CD4-positive, alpha-beta T cell treated with Interleukin-17A for 1 hour (primary cell): Measurements from ENCODE around the gene NEURL2.

Experiments
- DNase-seq: peaks from one replicate; pipeline ENCODE4 v3.0.0-alpha.2; 2020

The NEURL2 gene

DNA sequence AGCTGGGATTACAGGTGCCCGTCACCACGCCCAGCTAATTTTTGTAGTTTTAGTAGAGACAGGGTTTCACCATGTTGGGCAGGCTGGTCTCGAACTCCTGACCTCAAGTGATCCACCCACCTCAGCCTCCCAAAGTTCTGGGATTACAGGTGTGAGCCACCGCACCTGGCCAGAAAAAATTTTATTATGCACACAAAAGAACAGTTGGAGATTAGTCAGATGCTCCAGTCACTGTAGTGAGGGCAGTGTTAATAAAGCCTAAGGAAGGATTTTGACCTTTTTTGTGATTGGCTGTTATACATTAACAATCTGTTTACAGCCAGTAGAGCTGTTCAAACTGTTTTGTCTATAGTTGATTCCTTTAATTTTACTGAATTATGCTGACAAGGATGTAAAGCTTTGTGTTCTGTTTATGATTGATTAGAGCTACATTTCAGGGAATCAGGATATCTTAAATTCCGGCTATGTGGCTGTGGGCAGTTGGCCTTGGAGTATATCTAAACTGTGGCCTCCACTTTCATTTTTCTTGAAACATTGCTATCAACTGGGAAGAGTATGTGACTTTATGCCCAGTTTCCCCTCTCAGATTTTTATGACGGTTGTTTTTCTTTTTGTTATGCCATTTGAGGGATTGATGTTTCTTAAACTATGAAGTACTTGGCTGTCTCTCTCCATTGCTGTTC lies 23.7 kb downstream of the NEURL2 start:
- DNase-seq, result no peak

DNA sequence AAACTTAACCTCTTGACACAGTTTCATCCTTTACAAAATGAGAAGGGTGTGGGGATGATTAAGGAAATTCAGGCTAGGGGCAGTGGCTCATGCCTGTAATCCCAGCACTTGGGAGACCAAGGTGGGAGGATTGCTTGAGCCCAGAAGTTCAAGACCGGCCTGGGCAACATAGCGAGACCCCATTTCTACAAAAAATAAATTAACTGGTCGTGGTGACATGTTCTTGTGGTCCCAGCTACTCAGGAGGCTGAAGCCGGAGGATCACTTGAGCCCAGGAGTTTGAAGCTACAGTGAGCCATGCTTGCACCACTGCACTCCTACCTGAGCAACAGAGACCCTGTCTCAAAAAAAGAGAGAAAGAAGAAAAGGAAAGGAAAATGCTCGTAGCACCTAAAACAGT lies 24.6 kb downstream of the NEURL2 start:
- no peak for DNase-seq

DNA sequence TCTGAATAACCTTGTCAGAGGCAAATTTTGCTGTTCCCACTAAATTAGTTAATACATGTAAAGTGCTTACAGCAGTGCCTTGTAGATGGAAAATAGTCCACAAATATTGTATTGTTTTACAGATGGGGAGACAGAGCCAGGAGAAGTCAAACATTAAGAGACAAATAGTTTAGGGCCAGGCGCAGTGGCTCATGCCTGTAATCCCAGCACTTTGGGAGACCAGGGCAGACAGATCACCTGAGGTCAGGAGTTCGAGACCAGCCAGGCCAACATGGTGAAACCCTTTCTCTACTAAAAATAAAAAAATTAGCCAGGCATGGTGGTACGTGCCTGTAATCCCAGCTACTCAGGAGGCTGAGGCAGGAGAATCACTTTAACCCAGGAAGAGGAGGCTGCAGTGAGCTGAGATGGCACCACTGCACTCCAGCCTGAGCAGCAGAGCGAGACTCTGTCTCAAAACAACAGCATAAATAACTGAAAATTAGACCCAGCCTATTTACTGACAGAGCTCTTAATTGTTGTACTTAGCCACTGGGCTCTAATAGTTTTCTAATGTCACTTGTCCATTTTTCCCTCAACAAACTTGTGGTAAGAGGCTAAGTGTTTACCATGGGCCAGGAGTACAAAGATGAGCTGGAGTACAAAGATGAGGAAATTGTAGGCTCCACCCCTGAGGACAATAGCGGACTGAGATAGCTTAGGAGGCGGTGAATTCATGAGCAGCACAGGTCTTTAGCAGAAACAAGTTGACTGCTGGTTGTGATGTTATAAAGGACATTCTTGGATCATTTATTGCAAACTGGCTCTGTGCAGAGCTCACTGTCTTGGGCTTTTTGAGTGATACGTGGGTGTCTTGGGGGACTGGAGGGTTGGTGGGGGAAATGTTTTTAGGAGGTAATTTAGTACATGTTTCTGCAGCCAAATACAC lies 27.2 kb downstream of the NEURL2 start:
- no peak for DNase-seq

DNA sequence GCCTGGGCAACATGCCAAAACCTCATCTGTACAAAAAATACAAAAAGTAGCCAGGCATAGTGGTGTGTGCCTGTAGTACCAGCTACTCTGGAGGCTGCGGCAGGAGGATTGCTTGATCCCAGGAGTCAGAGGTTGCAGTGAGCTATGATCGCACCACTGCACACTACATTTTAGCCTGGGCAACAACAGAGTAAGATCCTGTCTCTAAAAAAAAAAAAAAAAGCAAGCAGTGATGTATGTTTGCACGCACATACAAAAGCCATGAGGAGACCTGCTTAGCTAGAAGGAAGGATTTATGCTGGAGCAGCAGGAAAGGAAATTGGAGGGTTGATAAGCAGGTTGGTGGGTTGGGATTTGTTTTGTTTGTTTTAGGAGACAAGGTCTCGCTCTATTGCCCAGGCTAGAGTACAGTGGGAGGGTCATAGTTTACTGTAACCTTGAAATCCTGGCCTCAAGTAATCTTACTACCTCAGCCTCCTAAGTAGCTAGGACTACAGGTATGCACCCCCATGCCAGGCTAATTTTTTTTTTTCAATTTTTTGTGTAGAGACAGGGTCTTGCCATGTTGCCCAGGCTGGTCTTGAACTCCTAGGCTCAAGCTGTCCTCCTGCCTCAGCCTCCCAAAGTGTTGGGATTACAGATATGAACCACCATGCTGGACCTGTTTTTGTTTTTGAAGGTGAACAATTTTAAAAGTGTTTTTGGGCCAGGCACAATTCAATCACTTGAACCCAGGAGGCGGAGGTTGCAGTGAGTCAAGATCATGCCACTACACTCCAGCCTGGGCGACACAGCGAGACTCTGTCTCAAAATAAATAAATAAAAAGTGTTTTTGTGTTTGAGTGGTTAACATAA lies 29.6 kb downstream of the NEURL2 start:
- DNase-seq, result no peak

DNA sequence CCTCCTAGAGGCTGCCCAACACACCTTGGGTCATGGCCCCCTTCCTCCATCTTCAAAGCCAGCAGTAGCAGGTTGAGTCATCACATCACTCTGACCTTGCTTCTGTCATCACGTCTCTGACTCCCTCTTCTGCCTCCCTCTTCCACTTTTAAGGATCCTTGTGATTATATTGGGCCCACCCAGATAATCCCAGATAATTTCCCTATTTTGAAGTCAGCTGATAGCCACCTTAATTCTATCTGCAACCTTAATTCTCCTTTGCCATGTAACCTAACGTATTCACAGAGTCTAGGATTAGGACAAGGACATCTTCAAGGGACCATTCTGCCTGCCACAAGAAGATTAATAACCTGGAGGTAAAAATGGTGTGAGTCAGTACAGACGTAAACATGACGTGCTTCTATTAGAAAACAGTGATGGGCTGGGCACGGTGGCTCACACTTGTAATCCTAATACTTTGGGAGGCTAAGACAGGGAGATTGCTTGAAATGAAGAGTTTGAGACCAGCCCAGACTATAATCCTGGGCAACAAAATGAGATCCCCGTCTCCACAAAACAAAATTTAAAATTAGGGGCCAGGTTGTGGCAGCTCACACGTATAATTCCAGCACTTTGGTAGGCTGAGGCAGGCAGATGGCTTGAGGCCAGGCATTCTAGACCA lies 30.3 kb downstream of the NEURL2 start:
- no peak for DNase-seq

DNA sequence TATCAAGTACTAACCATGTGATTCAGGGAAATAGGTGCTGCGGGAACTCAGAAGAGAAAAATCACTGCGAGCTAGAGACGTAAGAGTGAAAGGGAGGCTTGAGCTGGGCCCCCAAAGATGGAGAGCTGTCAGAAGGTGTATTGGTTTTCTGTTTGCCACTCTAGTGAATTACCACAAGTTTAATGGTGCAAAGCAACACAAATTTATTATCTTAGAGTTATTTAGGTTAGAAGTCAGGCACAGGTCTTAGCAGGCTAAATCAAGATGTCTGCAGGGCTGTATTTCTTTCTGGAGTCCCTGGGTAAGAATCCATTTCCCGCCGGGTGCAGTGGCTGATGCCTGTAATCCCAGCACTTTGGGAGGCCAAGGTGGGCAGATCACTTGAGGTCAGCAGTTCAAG lies 31.1 kb downstream of the NEURL2 start:
- DNase-seq, result no peak

DNA sequence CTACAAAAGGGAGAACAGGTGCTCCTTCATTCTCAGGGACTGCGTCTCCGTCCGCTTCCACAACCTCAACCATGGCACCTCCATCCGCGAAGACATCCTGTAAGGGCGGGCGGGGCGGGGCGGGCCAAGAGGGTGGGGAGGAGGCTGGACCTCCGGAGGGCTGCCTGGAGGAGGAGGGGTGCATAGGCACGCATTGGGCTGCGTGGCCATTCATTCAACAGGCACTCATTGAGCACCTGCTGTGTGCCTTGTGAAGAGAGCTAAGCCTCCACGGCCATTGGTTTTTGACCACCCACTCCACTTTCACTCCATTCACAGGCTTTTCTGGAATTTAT lies 33.2 kb downstream of the NEURL2 start:
- DNase-seq, result no peak

DNA sequence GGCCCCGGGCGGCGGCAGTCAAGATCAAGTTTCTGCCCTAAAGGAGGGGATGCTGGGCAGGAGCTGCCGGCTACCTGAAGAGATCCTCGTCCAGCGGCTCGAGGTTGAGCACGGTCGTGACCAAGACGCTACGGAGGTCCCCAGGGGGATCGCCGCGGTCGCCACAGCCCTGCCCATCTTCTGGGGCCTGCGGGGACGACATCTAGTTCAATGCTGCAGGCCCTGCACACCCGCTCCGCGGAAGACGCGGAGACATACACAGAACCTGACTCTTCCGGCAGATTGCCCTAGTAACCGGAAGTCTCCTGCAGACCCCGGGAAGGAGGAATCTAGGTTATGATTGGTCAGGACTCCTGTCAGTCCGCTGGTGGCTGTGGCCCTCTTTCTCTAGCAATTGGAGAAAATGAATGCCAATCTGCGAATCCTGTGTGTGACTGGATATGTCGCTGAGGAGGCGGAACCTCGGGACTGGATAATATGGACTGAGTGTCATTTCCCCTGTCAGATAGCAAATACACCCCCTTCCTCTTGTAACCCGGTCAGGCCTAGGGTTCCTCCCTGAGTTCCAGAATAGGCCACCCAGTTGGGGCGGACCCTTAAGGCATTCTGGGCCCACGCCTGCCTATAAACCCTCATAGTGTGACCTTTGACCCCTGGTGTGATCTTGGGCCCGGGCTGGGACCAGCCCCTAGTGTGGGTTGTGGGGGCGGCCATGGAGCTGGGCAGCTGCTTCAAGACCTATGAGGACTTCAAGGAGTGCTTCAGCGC lies 33.7 kb downstream of the NEURL2 start, which contains the start of the genes ACOT8 and ZSWIM3:
TSS of gene ACOT8 (minus strand) at position 279 of the 768 bp plus-strand sequence. CDS start at position 202, 77 bp downstream.
TSS of gene ZSWIM3 (plus strand) at position 501 of the 768 bp plus-strand sequence. CDS start at position 713, 212 bp downstream.
- DNase-seq, result peak; percentile 100

DNA sequence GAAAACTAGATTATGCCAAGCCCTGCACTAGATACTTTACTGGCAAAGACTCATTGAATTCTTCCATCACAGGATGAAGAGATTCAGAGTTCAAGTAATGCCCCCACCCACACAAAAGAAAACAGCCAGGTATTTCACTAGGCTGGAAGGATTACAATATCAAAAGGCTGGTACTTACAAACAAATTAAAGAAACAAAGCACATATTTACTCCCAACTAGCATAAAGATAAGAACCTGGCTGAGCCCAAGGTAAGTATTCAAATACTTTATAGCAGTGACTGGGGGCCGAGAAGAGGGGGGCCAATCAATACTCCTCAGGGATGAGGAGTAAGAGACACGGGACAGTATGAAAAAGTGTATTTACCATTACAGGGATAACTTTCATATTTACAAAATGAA lies 37.5 kb downstream of the NEURL2 start:
- no peak for DNase-seq

DNA sequence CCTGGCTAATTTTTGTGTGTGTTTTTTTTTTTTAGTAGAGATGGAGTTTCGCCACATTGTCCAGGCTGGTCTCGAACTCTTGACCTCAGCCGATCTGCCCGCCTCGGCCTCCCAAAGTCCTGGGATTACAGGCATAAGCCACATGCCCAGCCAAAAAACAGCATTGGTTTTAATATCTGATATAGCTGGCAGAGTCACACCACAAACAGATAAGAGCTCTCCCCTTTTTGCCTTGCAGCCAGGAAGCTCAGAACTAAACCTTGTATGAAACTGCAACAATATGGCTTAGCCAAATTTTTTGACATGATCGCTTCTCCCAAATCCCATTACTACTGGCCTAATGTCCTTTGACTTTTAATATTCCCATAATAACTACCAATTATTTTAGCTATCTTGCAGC lies 38.7 kb downstream of the NEURL2 start:
- no peak for DNase-seq

DNA sequence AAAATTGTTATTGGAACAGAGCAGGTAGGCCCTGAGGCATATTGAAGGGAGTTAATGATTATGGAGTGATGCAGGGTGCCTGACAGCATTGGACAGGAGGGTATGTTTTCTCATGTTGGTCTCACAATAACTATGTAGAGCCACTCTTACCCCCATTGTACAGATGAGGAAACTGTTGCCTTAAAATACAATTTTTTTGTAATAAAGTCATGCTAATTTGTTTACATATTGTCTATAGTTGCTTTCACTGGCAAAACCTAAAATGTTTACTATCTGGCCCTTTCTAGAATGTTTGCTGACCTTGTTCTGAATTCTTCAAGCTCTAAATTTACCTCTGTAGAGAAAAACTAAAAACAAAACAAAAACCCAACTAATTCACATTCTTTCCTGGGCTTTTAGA lies 39.5 kb downstream of the NEURL2 start:
- no peak for DNase-seq

DNA sequence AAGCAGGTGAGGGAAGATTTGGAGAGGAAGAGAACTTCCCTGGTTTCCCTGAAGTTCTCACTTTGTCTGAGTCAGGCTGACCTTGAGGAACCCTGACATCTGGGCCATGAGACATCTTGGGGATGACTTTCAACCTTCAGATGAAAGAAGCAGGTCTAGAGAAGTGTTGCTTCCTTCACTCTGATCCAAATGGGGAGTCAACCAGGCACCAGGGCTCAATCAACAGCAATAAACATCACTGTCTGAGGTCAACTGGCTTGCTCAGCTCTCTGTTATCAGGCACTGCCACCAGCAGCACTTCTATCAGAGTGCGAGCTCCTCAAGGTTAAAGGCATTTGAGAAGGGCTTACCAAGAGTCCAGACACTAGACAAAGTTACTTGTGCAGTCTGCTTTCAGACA lies 40.1 kb downstream of the NEURL2 start:
- no peak for DNase-seq

DNA sequence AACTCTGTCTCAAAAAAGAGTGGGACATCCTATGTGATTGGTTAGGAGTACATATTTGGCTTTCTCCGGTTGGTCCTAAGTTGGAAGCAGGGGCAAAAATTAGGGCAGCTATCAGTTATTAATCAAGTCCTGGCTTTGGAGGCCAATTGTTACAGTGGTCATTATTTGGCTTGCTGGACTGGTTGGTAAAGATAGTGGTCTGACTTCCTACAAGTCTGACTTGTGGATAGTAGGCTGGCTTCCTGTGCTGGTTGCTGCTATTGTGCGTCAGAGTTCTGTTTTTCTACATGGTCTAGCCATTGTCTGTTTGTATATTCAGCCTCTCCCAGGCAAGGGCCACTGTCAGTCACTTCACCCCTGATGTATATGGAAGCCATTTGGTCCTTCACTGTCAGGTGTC lies 40.8 kb downstream of the NEURL2 start:
- DNase-seq, result no peak

DNA sequence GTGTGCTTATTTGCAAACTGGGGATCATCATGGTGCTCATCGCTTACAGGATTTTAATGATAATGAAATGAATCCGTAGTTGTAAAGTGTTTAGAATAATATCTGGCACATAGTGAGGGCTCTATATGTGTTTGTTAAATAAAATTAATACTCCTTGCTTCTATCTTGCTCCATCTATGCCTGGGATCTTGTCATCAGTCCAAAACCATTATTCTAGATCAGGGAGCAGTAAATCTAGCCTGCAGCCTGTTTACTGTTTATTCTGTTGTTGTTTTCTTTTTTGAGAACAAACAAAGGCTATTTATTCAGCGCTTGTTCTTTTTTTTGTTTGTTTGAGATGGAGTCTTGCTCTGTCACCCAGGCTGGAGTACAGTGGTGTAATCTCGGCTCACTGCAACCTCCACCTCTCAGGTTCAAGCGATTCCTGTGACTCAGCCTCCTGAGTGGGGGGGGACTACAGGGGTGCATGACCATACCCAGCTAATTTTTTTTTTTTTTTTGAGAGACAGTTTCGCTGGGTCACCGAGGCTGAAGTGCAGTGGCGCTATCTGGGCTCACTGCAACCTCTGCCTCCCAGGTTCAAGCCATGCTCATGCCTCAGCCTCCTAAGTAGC lies 41.9 kb downstream of the NEURL2 start:
- no peak for DNase-seq

DNA sequence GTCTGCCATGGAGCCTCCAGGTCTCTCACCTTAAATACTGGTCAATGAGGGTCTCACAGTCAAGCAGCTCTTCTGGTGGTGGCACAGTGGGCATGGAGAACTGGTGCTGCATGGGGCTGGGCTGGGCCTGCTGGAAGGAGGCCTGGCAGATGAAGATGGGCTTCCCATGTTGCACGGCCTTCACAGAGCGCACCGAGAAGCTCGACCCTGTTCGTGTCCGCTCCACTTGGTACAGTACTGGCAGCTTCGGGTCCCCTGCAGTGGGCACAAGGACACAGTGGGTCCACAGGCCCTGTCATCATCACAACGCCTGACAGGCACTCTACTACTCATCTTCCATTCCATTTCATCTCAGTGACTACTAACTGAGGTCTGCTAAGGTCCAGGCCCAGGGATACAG lies 42.6 kb downstream of the NEURL2 start:
- no peak for DNase-seq

DNA sequence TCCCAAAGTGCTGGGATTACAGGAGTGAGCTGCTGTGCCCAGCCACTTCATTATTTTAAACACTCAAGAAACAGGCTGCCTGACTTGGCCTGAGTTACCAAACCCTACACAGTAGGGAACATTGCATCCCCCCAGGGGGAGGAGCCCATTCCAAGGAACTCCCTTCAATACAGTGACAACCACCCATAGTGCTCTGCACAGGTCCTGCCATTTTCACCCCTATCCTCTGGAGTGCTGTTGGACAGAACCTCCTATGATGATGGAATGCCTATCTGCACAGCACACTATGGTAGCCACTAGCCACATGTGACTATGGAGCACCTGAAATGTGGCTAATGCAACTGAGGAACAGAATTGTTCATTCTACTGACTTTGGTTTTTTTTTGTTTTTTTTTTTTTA lies 45.6 kb downstream of the NEURL2 start:
- no peak for DNase-seq

DNA sequence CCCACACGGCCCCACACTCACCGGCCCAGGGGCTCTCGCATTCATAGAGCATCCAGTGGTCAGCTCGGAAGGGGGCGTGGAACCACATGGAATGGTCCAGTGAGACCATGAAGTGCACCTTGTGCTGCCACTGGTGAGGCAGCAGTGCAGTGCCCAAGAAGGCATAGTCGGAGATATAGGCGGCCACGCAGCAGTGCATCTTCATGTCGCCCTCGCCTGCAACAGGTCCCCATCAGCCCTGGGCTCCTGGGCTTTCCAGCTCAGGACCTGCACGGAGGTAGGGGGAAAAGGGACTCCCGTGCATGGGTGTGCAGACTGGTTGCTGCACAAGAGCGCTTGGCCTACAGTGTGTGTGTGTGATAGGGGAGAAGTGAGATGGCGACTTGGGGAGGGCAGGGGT lies 47.5 kb downstream of the NEURL2 start:
- DNase-seq, result no peak

DNA sequence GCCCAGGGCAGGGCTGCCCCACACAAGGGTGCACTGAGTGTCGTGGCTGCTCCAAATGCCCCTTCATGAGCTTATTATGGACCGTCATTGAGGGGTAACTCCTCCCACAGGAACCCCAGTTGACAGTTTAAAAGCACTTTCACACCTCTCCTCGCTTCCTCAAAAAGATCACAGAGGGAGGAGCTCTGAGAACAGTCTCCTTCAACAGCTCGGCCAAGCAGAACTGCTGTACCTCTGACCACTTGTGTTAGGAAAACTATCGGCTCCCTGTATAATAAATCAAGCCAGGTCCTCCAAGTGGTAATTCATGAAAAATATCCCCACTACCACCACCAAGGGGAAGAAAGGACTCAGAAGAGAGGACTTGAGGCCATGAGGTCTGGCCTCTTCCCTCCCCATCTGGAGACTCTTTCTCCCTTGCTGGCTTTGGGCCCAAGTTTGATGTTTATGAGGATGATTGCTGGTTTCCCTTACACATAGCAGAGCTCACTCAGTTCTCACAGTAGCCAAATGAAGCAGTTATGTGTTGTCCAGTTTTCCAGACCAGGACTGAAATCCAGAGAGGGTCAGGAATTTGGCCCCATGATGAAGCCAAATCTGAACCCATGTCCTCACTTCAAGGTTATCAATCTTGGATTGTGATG lies 48.7 kb downstream of the NEURL2 start:
- no peak for DNase-seq

DNA sequence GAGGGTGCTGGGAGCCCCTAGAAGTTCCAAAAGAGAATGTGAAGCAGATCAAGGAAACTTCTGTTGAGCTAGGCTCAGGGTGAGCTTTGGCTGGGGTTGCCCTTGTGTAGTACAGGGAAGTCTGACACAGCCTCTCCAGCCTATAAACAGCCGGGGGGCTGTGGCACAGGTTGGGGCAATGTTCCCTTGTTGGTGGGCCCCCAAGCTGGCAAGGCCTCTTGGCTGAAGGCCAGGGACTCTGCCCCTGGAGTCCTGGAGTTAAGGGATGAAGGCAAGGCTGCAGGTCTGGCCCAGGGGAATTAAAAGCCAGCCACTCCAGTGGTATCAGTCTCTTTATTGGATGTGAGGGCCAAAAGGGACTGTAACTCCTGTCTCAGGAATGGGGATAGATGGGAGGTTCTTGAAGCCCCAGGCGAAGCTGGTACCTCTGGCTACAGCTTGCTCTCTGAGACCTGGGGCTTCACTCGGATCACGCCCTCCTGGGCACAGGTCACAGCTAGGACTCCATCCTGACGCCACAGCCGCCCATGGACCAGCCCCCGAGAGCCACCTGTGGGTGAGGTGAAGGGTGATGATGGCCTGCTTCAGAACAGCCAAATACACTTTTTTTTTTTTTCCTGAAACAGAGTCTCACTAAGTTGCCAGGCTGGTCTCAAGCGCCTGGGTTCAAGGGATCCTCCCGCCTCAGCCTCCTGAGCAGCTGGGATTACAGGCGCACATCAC lies 49.4 kb downstream of the NEURL2 start:
- no peak for DNase-seq

DNA sequence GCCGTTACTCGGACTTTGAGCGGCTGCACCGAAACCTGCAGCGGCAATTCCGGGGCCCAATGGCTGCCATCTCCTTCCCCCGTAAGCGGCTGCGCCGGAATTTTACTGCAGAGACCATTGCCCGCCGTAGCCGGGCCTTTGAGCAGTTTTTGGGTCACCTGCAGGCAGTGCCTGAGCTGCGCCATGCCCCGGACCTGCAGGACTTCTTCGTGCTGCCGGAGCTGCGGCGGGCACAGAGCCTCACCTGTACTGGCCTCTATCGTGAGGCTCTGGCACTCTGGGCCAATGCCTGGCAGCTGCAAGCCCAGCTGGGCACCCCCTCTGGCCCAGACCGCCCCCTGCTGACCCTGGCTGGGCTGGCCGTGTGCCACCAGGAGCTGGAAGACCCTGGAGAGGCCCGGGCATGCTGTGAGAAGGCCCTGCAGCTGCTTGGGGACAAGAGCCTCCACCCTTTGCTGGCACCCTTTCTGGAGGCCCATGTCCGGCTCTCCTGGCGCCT lies 50.3 kb downstream of the NEURL2 start:
- DNase-seq, result no peak
